NK-92 (cell line): ENCODE data around the gene STX3.
"Not testable (repeated sequence)": the region's sequence is repeated elsewhere in the genome, so short reads cannot be mapped to it uniquely, and the experiment has no call there.

Source experiments
- DNase-seq: peaks from one replicate; lab custom pipeline; 2025; ENCODE audit not compliant: unreplicated experiment; lab: John Stamatoyannopoulos, UW

STX3 gene

DNA sequence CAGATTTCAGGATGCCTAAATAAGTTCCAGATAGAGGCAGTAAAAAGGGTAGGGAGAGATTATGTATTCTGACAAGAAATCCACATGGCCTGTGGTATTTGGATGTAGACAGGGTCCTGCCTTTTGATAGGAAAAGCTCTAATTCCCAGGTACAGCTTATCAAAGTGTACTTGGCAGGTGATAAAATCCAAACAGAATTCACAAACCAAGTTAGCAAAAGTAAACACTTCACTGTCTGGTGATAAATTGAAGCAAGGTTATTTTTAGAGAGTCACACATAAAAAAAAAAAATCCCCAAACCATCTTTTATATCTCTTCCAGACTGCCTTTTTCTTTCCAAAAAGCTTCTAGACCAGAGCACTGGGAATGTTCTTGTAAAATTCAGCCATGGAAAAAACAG is 84.4 kb downstream of the STX3 start:
- DNase-seq, result no peak

DNA sequence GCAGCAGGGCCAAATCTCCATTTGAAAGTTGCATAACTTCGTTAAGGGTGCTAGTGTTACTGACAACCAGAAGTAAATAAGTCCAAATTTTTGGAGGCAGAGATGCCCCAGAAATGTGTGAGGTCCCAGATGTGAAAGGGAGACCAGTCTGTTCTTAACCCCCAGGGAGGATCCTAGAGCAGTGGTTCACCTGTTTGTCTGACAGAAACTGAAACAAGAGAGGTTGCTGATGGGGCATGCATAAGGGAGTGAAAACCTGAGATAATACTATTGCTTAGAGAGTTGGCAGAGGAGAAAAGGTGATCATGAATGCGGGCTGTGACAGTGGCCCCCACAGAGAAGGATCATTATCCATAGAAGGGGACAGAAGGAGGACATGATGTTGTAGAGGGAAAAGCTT is 86.3 kb downstream of the STX3 start:
- no peak for DNase-seq

DNA sequence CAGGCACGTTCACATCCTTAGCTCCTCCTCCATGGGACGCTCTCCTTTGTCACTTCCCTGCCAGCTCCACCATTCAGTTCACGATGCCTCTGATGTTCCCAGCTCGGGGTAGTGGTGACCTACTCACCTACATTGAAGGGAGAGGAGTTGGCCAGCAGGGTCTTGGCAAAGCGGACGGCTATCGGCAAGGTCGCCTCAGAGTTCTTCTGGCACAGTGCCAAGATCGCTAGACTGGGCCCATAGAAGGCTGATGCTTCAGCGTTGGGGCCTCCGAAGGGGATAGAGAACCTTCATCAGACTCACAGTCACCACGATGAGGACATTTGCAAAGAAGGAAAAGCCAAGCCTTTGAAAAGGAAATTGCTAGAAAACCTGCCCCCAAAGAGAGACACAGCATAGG is 87.1 kb downstream of the STX3 start:
- DNase-seq, result no peak

DNA sequence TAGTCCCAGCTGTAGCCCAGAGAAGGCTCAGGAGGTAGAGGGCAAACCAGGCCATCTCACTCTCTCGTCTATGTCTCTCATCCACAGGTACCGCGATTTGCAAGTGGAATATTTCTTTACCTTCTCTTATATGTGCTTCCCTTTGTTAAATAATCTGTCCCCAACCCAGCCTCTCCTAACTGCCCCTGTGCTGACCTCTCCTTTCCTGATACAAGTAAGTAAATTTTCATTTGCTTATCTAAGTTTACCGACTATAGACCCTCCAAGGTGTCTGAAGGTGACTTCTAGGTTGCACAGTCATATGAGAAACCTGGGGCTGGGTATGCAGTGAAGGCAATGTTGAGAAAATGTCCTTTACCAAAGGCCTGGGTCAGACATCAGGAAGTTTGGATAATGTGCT is 90.2 kb downstream of the STX3 start, which contains the start of gene CBLIF:
Gene CBLIF, minus strand, starts transcription at position 101 of the 400 bp plus-strand sequence. Its CDS starts 46 bp downstream, at position 55.
- no peak for DNase-seq

DNA sequence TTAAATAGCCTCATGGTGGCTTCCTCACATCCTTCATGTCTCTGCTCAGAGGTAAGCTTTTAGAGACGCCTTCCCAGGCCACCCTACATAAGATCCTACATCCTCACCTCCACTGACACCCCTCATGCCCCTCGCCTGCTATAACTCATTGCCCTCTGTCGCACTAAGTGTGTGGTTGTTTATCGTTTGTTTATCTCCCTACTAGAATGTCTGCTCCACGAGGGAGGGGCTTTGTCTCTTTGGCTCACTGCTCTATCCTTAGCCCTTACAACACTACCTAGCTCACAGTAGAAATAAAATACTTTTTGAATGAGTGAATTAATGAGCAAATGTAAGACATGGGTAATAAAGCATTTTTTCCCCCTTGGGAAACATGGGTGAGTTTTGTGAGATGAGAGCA is 91.4 kb downstream of the STX3 start:
- DNase-seq, result no peak

DNA sequence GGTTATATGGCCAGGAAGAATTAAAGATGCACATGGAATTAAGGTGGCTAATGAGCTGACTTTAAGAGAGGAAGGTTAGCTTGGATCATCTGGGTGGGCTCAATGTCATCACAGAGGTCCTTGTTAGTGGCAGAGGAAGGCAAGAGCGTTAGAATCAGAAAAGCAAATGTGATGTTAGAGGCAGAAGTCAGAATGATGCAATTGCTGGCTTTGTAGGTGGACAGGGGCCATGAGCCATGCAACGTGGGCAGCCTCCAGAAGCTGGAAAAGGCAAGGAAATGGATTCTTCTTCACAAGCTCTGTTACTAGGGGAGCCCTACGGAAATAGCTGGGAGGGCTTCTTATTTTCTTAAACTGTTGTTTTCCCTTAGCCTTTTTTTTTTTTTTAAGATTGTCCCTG is 92.5 kb downstream of the STX3 start:
- DNase-seq, result no peak

DNA sequence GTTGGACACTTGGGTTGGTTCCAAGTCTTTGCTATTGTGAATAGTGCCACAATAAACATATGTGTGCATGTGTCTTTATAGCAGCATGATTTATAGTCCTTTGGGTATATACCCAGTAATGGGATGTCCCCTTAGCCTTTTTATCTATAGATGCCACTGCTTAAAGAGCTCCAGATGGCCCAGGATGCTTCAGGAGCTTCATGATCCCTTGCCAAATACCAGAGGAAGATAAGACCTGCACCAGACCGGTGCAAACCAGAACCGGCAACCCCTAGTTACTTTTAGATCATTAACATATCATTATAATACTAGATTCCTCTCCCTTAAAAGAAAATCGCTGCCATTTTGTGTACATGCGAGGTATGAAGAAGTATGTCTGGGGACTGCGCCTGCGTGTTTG is 93.3 kb downstream of the STX3 start:
- DNase-seq, result not testable (repeated sequence)

DNA sequence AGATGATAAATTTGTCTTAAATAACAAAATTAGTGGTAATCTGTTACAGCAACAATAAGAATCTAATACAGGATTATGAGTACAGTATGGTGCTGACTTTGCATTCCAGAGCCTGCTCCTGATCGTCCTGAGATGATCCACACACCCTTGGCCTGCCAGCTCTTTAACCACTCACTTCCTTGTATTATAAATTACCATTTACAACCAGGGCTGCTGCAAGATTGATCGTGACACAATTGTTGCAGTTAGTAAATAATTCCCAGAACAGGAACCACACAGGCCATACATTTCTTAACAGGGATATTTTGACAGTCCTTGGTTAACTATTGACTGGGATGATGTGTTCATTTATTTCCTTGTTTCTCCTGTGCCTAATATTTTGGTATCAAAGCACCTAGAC is 94.0 kb downstream of the STX3 start:
- DNase-seq, result no peak

DNA sequence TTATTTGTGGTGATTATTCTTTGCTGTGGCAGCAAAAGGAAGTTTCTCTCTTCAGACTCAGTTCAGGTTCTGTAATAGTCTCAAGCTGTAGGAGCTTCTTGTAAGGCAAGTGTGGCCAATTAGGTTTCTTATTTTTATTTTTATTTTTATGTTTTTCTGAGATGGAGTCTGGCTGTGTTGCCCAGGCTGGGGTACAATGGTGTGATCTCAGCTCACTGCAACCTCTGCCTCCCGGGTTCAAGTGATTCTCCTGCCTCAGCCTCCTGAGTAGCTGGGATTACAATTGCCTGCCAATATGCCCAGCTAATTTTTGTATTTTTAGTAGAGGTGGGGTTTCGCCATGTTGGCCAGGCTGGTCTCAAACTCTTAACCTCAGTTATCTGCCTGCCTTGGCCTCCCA is 94.4 kb downstream of the STX3 start:
- DNase-seq, result not testable (repeated sequence)

DNA sequence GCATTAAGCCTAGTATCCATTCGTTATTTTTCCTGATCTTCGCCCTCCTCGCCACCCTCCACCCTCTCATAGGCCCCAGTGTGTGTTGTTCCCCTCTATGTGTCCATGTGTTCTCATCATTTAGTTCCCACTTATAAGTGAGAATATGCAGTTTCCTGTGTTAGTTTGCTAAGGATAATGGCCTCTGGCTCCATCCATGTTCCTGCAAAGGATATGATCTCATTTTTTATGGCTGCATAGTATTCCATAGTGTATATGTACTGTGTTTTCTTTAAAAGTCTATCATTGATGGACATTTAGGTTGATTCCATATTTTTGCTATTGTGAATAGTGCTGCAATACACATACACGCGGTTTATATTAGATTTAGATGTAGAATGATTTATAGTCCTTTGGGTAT is 96.2 kb downstream of the STX3 start:
- DNase-seq, result not testable (repeated sequence)

GRCh38 chr11:59854871-59855270 is 99.7 kb downstream of the STX3 start:
- DNase-seq, result no peak
